PC-9 (cell line): Measurements from ENCODE around the gene UPF3A.

Source experiments
- CTCF ChIP-seq: fragments of 200-600 bp; sonication (generic); conservative IDR thresholded peaks from 2 replicates; pipeline ENCODE4 v1.6.1; 2017; ENCODE audit warnings: mixed run types, antibody characterized with exemption, mild to moderate bottlenecking, moderate library complexity
- EZH2 ChIP-seq: fragments of 200-600 bp; sonication (generic); IDR thresholded peaks from 2 replicates; pipeline ENCODE4 v1.8.0; 2017; ENCODE audit warnings: antibody characterized with exemption, low read depth

- TF ChIP-seq CTCF (no peak), EZH2 (no peak)
Observed at GRCh38 chr13:114272977-114273376, 8.4 kb upstream of the UPF3A start.
